ENCODE measurements around the gene MYO6.

GRCh38 chr6:75946146-75946831 lies 197.2 kb downstream of the MYO6 start:
- no peak for TF ChIP-seq CTCF (IDR thresholded peaks at IDR 0.05)
- no peak for TF ChIP-seq POLR2A (IDR thresholded peaks at IDR 0.05)

All from adrenal gland (tissue), 5 donors.